ENCODE data around the gene EDDM13.

DNA sequence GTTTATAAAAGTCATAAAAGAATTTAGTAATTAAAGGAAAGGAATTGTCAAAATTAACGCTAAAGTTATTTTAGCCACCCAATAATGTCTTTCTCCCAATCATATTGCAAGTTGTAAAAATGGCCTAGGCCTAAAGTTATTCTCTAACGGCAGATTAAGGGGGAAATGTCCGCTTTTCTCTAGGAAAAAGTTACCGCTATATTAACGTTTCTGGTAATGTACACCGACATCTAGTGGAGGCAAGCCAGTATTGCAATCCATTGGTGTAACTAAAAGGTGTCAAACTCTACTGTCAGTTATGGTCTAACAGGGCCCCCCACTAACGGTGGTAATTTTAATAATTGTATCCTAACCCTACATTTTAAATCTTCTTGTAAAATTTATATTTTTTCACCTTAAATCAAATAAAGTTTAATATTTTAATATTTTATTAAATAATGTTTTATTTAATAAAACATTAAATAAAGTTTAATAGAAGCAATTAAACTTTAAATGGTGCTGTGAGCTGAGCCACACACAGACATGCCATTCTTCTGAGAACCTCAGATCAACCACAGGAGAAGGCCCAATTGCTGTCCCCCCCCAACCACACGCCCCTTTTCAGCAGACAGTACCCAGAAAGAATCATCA is 78.0 kb downstream of the EDDM13 start:
- TF ChIP-seq TCF4 (CRISPR knock-in tag; IDR thresholded peaks at IDR 0.05; ENCODE audit: borderline replicate concordance) (no peak), PATZ1 (CRISPR knock-in tag; IDR thresholded peaks at IDR 0.05; ENCODE audit: borderline replicate concordance) (no peak), OSR1 (CRISPR knock-in tag; IDR thresholded peaks at IDR 0.05) (no peak), BACH2 (CRISPR knock-in tag; IDR thresholded peaks at IDR 0.05; ENCODE audit: borderline replicate concordance) (no peak), ZFP3 (CRISPR knock-in tag; IDR thresholded peaks at IDR 0.05) (no peak)
- TF ChIP-seq, protein P1, sequence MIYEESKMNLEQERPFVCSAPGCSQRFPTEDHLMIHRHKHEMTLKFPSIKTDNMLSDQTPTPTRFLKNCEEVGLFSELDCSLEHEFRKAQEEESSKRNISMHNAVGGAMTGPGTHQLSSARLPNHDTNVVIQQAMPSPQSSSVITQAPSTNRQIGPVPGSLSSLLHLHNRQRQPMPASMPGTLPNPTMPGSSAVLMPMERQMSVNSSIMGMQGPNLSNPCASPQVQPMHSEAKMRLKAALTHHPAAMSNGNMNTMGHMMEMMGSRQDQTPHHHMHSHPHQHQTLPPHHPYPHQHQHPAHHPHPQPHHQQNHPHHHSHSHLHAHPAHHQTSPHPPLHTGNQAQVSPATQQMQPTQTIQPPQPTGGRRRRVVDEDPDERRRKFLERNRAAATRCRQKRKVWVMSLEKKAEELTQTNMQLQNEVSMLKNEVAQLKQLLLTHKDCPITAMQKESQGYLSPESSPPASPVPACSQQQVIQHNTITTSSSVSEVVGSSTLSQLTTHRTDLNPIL (CRISPR knock-in tag; IDR thresholded peaks at IDR 0.05; ENCODE audit: low read depth) = no peak

Data from SK-N-SH treated with all-trans-retinoic acid at 6 μM for 48 hours (cell line).